Measurements from ENCODE around the gene ARHGAP4. TPM values are rescaled to one million over a fixed set of nuclear protein-coding genes. Genes with fewer than 3 reads are reported as not detected.

Gene ARHGAP4
- total and polyA plus RNA-seq, 7 donors = 8.4 to 122 (median 17.3) TPM

GRCh38 chrX:153937056-153937455, 11.0 kb upstream of the ARHGAP4 start:
- H3K27me3 ChIP-seq = no peaks in the 10 kb centered on the region
- no peaks in the 10 kb centered on the region for H3K9me3 ChIP-seq
- H3K4me3 ChIP-seq = no peak overlapping the region
- no peak for DNase-seq
- H3K27ac ChIP-seq = no peak overlapping the region
- TF ChIP-seq POLR2AphosphoS5 (IDR thresholded peaks at IDR 0.05) = no peak
- no peak for TF ChIP-seq POLR2A (IDR thresholded peaks at IDR 0.05)
- intact Hi-C loops (cut with DNase I) = no loop called here
- 97 to 98% methylated on average over 3 of the region's 3 CpGs for WGBS, 2 donors
- H3K36me3 ChIP-seq = peaks cover 0 to 4% (median 0%) of the 10 kb centered on the region in 4 donors
- peaks cover 0 to 16% (median 10%) of the 10 kb centered on the region in 4 donors for H3K4me1 ChIP-seq

GRCh38 chrX:153935326-153935851, 9.3 kb upstream of the ARHGAP4 start:
- DNase-seq = no peak
- intact Hi-C loops (cut with DNase I) = no loop called here
- no peaks in the 10 kb centered on the region for H3K27me3 ChIP-seq
- H3K9me3 ChIP-seq = no peaks in the 10 kb centered on the region
- H3K36me3 ChIP-seq = peaks cover 0 to 20% (median 5%) of the 10 kb centered on the region in 4 donors
- peaks cover 0 to 16% (median 10%) of the 10 kb centered on the region in 4 donors for H3K4me1 ChIP-seq
- peak overlapping the region; percentile 38 to 81 (median 68) for H3K4me3 ChIP-seq
- H3K27ac ChIP-seq = peak overlapping the region; percentile 20 to 80 (median 64)
- WGBS, 2 donors = 4 to 17% methylated on average over 27 to 32 of the region's 32 CpGs
- TF ChIP-seq POLR2AphosphoS5 (IDR thresholded peaks at IDR 0.05) (no peak), EP300 (IDR thresholded peaks at IDR 0.05) (no peak), POLR2A (IDR thresholded peaks at IDR 0.05) (no peak), CTCF (IDR thresholded peaks at IDR 0.05) (no peak)

- Histone ChIP-seq H3K27me3 (no peaks in the 10 kb centered on the region), H3K9me3 (no peaks in the 10 kb centered on the region), H3K4me3 (peak within 1 kb of the TSS; percentile 50 to 81 (median 68)), H3K4me1 (peaks cover 0 to 16% (median 10%) of the 10 kb centered on the region in 4 donors), H3K27ac (peak within 1 kb of the TSS; percentile 59 to 80 (median 74)), H3K36me3 (peaks cover 0 to 25% (median 6%) of the 10 kb centered on the region in 4 donors)
- intact Hi-C loops (cut with DNase I) = loop anchor here (5.0 kb wide), 1 partner anchor 153 kb away; the partner anchor contains the start of gene SRPK3
- 0 to 1% methylated on average over 81 to 87 of the region's 87 CpGs for WGBS, 2 donors
- TF ChIP-seq EP300 (IDR thresholded peaks at IDR 0.05) (no peak), POLR2AphosphoS5 (IDR thresholded peaks at IDR 0.05) (peak in 2 of 4 donors; percentile 40 to 43), POLR2A (IDR thresholded peaks at IDR 0.05) (no peak), CTCF (IDR thresholded peaks at IDR 0.05) (no peak)
- peak; percentile 86 for DNase-seq
Observed at GRCh38 chrX:153934762-153935325, 8.8 kb upstream of the ARHGAP4 start, which contains the start of gene NAA10. Gene NAA10, minus strand, starts transcription at chrX:153935037. Its CDS starts 133 bp downstream, at chrX:153934904.

- 2 to 7% methylated on average over 33 of the region's 33 CpGs for WGBS, 2 donors
- no peak for DNase-seq
- Histone ChIP-seq H3K27me3 (no peaks in the 10 kb centered on the region), H3K4me1 (peaks cover 0 to 16% (median 11%) of the 10 kb centered on the region in 4 donors), H3K36me3 (peaks cover 0 to 26% (median 6%) of the 10 kb centered on the region in 4 donors), H3K4me3 (peak overlapping the region; percentile 50 to 81 (median 68)), H3K9me3 (no peaks in the 10 kb centered on the region), H3K27ac (peak overlapping the region; percentile 59 to 80 (median 74))
- no peak for TF ChIP-seq EP300 (IDR thresholded peaks at IDR 0.05)
- intact Hi-C loops (cut with DNase I) = loop anchor here (5.0 kb wide), 1 partner anchor 152 kb away; the partner anchor contains the start of gene SRPK3
Observed at GRCh38 chrX:153934148-153934761, 8.2 kb upstream of the ARHGAP4 start.

- no peak for TF ChIP-seq POLR2AphosphoS5 (IDR thresholded peaks at IDR 0.05)
- no peak for TF ChIP-seq EP300 (IDR thresholded peaks at IDR 0.05)
- no peak for TF ChIP-seq POLR2A (IDR thresholded peaks at IDR 0.05)
- TF ChIP-seq CTCF (IDR thresholded peaks at IDR 0.05) = no peak
- Histone ChIP-seq H3K4me3 (peak overlapping the region in 3 of 4 donors; percentile 67 to 81 (median 69)), H3K27ac (peak overlapping the region in 3 of 4 donors; percentile 68 to 80 (median 79)), H3K9me3 (no peaks in the 10 kb centered on the region), H3K4me1 (peaks cover 0 to 21% (median 16%) of the 10 kb centered on the region in 4 donors), H3K27me3 (no peaks in the 10 kb centered on the region), H3K36me3 (peaks cover 0 to 26% (median 6%) of the 10 kb centered on the region in 4 donors)
- no peak for DNase-seq
- WGBS, 2 donors = 26 to 45% methylated on average over 7 of the region's 7 CpGs
- intact Hi-C loops (cut with DNase I) = loop anchor here (5.0 kb wide), 1 partner anchor 151 kb away; the partner anchor contains the start of gene SRPK3
Observed at GRCh38 chrX:153933748-153934147, 7.7 kb upstream of the ARHGAP4 start.
